Stomach (tissue), 4 donors: ENCODE results near the gene CCHCR1.
"Not testable (repeated sequence)": the region's sequence is repeated elsewhere in the genome, so short reads cannot be mapped to it uniquely, and the experiment has no call there.

Source experiments
- EP300 ChIP-seq: sonication (generic); formaldehyde crosslinking; IDR thresholded peaks from one replicate; pipeline ENCODE4 v1.6.1; 2017; ENCODE audit warnings: antibody characterized with exemption
- POLR2A ChIP-seq, 4 donors: fragments of 450-650 bp; IDR thresholded peaks; one replicate each; pipeline ENCODE4 v1.6.1; 2016; ENCODE audit warnings: antibody characterized with exemption in 4 of 4, control low read depth in 2 of 4, mild to moderate bottlenecking in 1 of 4, moderate library complexity in 1 of 4
- TF ChIP-seq, protein P1 (sequence below), 7 experiments: fragments of 450-650 bp in 4 of 7; fragments of 200-600 bp in 3 of 7; sonication (generic) in 3 of 7; IDR thresholded peaks; one replicate each; pipeline ENCODE4 v1.5.1; 2016 to 2019; ENCODE audit warnings: antibody characterized with exemption in 7 of 7, control low read depth in 2 of 7, mild to moderate bottlenecking in 1 of 7

DNA sequence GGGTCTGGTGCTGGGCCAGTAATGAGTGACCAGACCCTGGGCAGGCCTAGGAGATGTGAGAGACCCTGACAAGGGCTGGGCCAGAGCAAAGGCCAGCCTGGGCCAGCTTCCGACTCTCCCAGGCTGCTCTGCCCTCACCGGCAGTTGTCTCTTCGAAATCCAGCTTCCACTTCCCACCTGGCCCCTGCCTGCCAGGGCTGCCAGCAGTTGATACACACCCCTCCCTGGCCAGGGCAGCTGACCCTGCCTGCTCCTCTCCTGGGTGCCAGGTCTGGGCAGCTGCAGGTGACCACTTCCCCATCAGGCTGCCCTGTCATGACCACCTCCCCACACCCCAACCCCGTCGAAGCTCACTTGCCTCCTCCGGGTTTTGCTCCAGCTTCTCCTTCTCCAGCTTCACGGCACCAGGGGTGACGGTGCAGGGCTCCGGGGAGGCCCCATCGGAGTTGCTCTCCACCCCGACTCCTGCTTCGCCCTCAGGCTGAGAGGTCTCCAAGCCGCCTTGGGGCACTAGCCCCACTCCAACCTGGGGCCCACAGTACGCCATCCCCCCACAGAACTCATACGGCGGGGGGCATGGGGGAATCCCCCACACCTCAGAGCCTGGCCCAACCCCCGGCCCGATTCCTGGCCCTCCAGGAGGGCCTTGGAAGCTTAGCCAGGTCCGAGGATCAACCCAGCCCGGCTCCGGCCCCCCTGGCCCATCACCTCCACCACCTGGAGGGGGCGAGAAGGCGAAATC, 12.4 kb upstream of the CCHCR1 start:
- TF ChIP-seq, protein P1, sequence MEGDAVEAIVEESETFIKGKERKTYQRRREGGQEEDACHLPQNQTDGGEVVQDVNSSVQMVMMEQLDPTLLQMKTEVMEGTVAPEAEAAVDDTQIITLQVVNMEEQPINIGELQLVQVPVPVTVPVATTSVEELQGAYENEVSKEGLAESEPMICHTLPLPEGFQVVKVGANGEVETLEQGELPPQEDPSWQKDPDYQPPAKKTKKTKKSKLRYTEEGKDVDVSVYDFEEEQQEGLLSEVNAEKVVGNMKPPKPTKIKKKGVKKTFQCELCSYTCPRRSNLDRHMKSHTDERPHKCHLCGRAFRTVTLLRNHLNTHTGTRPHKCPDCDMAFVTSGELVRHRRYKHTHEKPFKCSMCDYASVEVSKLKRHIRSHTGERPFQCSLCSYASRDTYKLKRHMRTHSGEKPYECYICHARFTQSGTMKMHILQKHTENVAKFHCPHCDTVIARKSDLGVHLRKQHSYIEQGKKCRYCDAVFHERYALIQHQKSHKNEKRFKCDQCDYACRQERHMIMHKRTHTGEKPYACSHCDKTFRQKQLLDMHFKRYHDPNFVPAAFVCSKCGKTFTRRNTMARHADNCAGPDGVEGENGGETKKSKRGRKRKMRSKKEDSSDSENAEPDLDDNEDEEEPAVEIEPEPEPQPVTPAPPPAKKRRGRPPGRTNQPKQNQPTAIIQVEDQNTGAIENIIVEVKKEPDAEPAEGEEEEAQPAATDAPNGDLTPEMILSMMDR (IDR thresholded peaks at IDR 0.05) = not testable (repeated sequence)
- not testable (repeated sequence) for TF ChIP-seq POLR2A (IDR thresholded peaks at IDR 0.05); EP300
